ENCODE data around the gene AMDHD1. TPM values are rescaled to one million over a fixed set of nuclear protein-coding genes. Genes with fewer than 3 reads are reported as not detected.

The AMDHD1 gene
- total and polyA plus RNA-seq, 2 donors (not counting 1 experiment from before 2014, with no cell fraction given) = 0.08 to 0.33 TPM

- H4K20me1 ChIP-seq (ENCODE audit: control insufficient read depth, extremely low read depth, insufficient read depth, low read length) = no peaks in the 10 kb centered on the region
- DNase-seq (ENCODE audit: low read depth in 2 of 2) = peak; percentile 41 to 69
- no peaks in the 10 kb centered on the region for H3K9me3 ChIP-seq (ENCODE audit: control insufficient read depth, insufficient read depth, low read depth, low read length)
- TF ChIP-seq CTCF (conservative IDR thresholded peaks at IDR 0.05 in 1 of 2, IDR thresholded peaks at IDR 0.05 in 1 of 2; ENCODE audit: low read depth in 1 of 2, low read length in 2 of 2) (peak; percentile 50 to 65), EZH2 (IDR thresholded peaks at IDR 0.05; ENCODE audit: low read length, missing control alignments) (no peak)
- no peak overlapping the region for H3K4me3 ChIP-seq (replicated peaks in 1 of 4; ENCODE audit: control extremely low read depth in 1 of 4, insufficient read depth in 1 of 4, low read depth in 3 of 4, low read length in 4 of 4)
- no peak overlapping the region for H3K4me2 ChIP-seq (ENCODE audit: extremely low read depth, insufficient read depth, low read length)
- H3K27me3 ChIP-seq (ENCODE audit: control insufficient read depth, insufficient read depth, low read length) = no peaks in the 10 kb centered on the region
- H3K36me3 ChIP-seq (ENCODE audit: control insufficient read depth, insufficient read depth, low read length) = no peaks in the 10 kb centered on the region
- H3K9ac ChIP-seq (ENCODE audit: insufficient read depth, low read length) = no peak overlapping the region
- no peaks in the 10 kb centered on the region for H3K4me1 ChIP-seq (ENCODE audit: control insufficient read depth, extremely low read depth, insufficient read depth, low read length)
- no peaks in the 10 kb centered on the region for H3K79me2 ChIP-seq (ENCODE audit: control insufficient read depth, insufficient read depth, low read length)
- no peak overlapping the region for H2AFZ ChIP-seq (ENCODE audit: low read length)
- H3K27ac ChIP-seq (ENCODE audit: insufficient read depth, low read length) = no peak overlapping the region
Observed at GRCh38 chr12:95998611-95999286, 55.6 kb downstream of the AMDHD1 start.

GRCh38 chr12:95999484-95999883 lies 56.4 kb downstream of the AMDHD1 start:
- Histone ChIP-seq H3K4me2 (ENCODE audit: extremely low read depth, insufficient read depth, low read length) (no peak overlapping the region), H3K36me3 (ENCODE audit: control insufficient read depth, insufficient read depth, low read length) (no peaks in the 10 kb centered on the region), H3K4me3 (replicated peaks in 1 of 4; ENCODE audit: control extremely low read depth in 1 of 4, insufficient read depth in 1 of 4, low read depth in 3 of 4, low read length in 4 of 4) (no peak overlapping the region), H3K27ac (ENCODE audit: insufficient read depth, low read length) (no peak overlapping the region), H3K9ac (ENCODE audit: insufficient read depth, low read length) (no peak overlapping the region), H3K27me3 (ENCODE audit: control insufficient read depth, insufficient read depth, low read length) (no peaks in the 10 kb centered on the region), H4K20me1 (ENCODE audit: control insufficient read depth, extremely low read depth, insufficient read depth, low read length) (no peaks in the 10 kb centered on the region), H2AFZ (ENCODE audit: low read length) (no peak overlapping the region), H3K79me2 (ENCODE audit: control insufficient read depth, insufficient read depth, low read length) (no peaks in the 10 kb centered on the region), H3K4me1 (ENCODE audit: control insufficient read depth, extremely low read depth, insufficient read depth, low read length) (no peaks in the 10 kb centered on the region), H3K9me3 (ENCODE audit: control insufficient read depth, insufficient read depth, low read depth, low read length) (no peaks in the 10 kb centered on the region)
- DNase-seq (ENCODE audit: low read depth in 2 of 2) = no peak
- TF ChIP-seq CTCF (conservative IDR thresholded peaks at IDR 0.05 in 1 of 2, IDR thresholded peaks at IDR 0.05 in 1 of 2; ENCODE audit: low read depth in 1 of 2, low read length in 2 of 2) (no peak), EZH2 (IDR thresholded peaks at IDR 0.05; ENCODE audit: low read length, missing control alignments) (no peak)

GRCh38 chr12:96000858-96001257 lies 57.7 kb downstream of the AMDHD1 start:
- H3K36me3 ChIP-seq (ENCODE audit: control insufficient read depth, insufficient read depth, low read length) = no peaks in the 10 kb centered on the region
- no peaks in the 10 kb centered on the region for H4K20me1 ChIP-seq (ENCODE audit: control insufficient read depth, extremely low read depth, insufficient read depth, low read length)
- H3K27me3 ChIP-seq (ENCODE audit: control insufficient read depth, insufficient read depth, low read length) = no peaks in the 10 kb centered on the region
- DNase-seq (ENCODE audit: low read depth in 2 of 2) = no peak
- H3K4me2 ChIP-seq (ENCODE audit: extremely low read depth, insufficient read depth, low read length) = no peak overlapping the region
- H3K9ac ChIP-seq (ENCODE audit: insufficient read depth, low read length) = no peak overlapping the region
- H3K79me2 ChIP-seq (ENCODE audit: control insufficient read depth, insufficient read depth, low read length) = no peaks in the 10 kb centered on the region
- no peak overlapping the region for H2AFZ ChIP-seq (ENCODE audit: low read length)
- TF ChIP-seq EZH2 (IDR thresholded peaks at IDR 0.05; ENCODE audit: low read length, missing control alignments) (no peak), CTCF (conservative IDR thresholded peaks at IDR 0.05 in 1 of 2, IDR thresholded peaks at IDR 0.05 in 1 of 2; ENCODE audit: low read depth in 1 of 2, low read length in 2 of 2) (no peak)
- no peaks in the 10 kb centered on the region for H3K4me1 ChIP-seq (ENCODE audit: control insufficient read depth, extremely low read depth, insufficient read depth, low read length)
- H3K4me3 ChIP-seq (replicated peaks in 1 of 4; ENCODE audit: control extremely low read depth in 1 of 4, insufficient read depth in 1 of 4, low read depth in 3 of 4, low read length in 4 of 4) = no peak overlapping the region
- H3K9me3 ChIP-seq (ENCODE audit: control insufficient read depth, insufficient read depth, low read depth, low read length) = no peaks in the 10 kb centered on the region
- H3K27ac ChIP-seq (ENCODE audit: insufficient read depth, low read length) = no peak overlapping the region

All from fibroblast of lung (primary cell).